HG02623 (cell line): ENCODE data around the gene LZTS3.
"Not testable (repeated sequence)": the region's sequence is repeated elsewhere in the genome, so short reads cannot be mapped to it uniquely, and the experiment has no call there.

ENCODE experiments used
- ATAC-seq: cut with Tn5 transposase; IDR thresholded peaks from one replicate; pipeline ENCODE4 v1.9.1; 2021; ENCODE audit warnings: moderate library complexity; ENCODE audit not compliant: unreplicated experiment

The LZTS3 gene

GRCh38 chr20:3172933-3173609 is at the start of gene LZTS3:
Gene LZTS3 (minus strand): TSS chr20:3173549. CDS start chr20:3167163, 6,386 bp downstream.
- peak; percentile 80 for ATAC-seq

GRCh38 chr20:3221398-3222226 is 48.3 kb upstream of the LZTS3 start:
- ATAC-seq: no peak

GRCh38 chr20:3218307-3218988 is 45.1 kb upstream of the LZTS3 start:
- ATAC-seq: peak; percentile 49

- not testable (repeated sequence) for ATAC-seq
These were observed 42.1 kb upstream of the LZTS3 start for GRCh38 chr20:3215359-3215917.

GRCh38 chr20:3213226-3213625 is 39.9 kb upstream of the LZTS3 start:
- ATAC-seq: no peak

GRCh38 chr20:3210346-3210745 is 37.0 kb upstream of the LZTS3 start:
- ATAC-seq: no peak

GRCh38 chr20:3209946-3210317 is 36.6 kb upstream of the LZTS3 start:
- ATAC-seq: no peak

GRCh38 chr20:3209257-3209945 is 36.1 kb upstream of the LZTS3 start, which contains the start of gene ITPA:
Gene ITPA (plus strand): TSS chr20:3209498. CDS start chr20:3209552, 54 bp downstream.
- no peak for ATAC-seq

- no peak for ATAC-seq
These were observed 35.5 kb upstream of the LZTS3 start for GRCh38 chr20:3208786-3209256.

- peak; percentile 78 for ATAC-seq
These were observed 30.9 kb upstream of the LZTS3 start, which contains the start of gene DDRGK1 for GRCh38 chr20:3204124-3204794. Gene DDRGK1 (minus strand): TSS chr20:3204682. CDS start chr20:3204627, 55 bp downstream.

GRCh38 chr20:3203315-3204123 is 30.2 kb upstream of the LZTS3 start:
- peak; percentile 9 for ATAC-seq

GRCh38 chr20:3202965-3203314 is 29.6 kb upstream of the LZTS3 start:
- no peak for ATAC-seq

GRCh38 chr20:3199976-3200755 is 26.8 kb upstream of the LZTS3 start:
- no peak for ATAC-seq

GRCh38 chr20:3199206-3199605 is 25.9 kb upstream of the LZTS3 start:
- ATAC-seq: no peak

GRCh38 chr20:3195590-3196237 is 22.4 kb upstream of the LZTS3 start:
- no peak for ATAC-seq

- ATAC-seq: no peak
These were observed 21.4 kb upstream of the LZTS3 start for GRCh38 chr20:3194617-3195280.
